OCI-LY1 (cell line): ENCODE data around the gene DLG1.

Experiments
- H2AFZ ChIP-seq: fragments of 200-600 bp; sonication (generic), shearing (Covaris generic); 2 replicates; pipeline ENCODE4 v1.6.0; 2014; ENCODE audit warnings: antibody characterized with exemption, mild to moderate bottlenecking, low read length
- H3F3A ChIP-seq: fragments of 200-600 bp; sonication (generic), shearing (Covaris generic); 2 replicates; pipeline ENCODE4 v1.6.0; 2014; ENCODE audit warnings: mild to moderate bottlenecking, antibody characterized with exemption, low read length, moderate library complexity; ENCODE audit not compliant: insufficient read depth
- H3K27ac ChIP-seq: fragments of 200-600 bp; sonication (generic); 2 replicates; pipeline ENCODE4 v1.5.1; 2014; ENCODE audit warnings: low read length, mixed run types, mild to moderate bottlenecking, low read depth; ENCODE audit not compliant: poor library complexity, severe bottlenecking
- H3K27me3 ChIP-seq: fragments of 200-600 bp; sonication (generic); 2 replicates; pipeline ENCODE4 v1.6.0; 2014; ENCODE audit warnings: antibody characterized with exemption, mild to moderate bottlenecking, low read length, moderate library complexity; ENCODE audit not compliant: insufficient read depth
- H3K36me3 ChIP-seq: fragments of 200-600 bp; sonication (generic); 2 replicates; pipeline ENCODE4 v1.6.1; 2014; ENCODE audit warnings: mild to moderate bottlenecking, antibody characterized with exemption, low read length, moderate library complexity, mixed read lengths; ENCODE audit not compliant: insufficient read depth
- H3K4me1 ChIP-seq: fragments of 200-600 bp; sonication (generic); 2 replicates; pipeline ENCODE4 v1.5.1; 2014; ENCODE audit warnings: mild to moderate bottlenecking, low read length, moderate library complexity; ENCODE audit not compliant: insufficient read depth, severe bottlenecking
- H3K4me2 ChIP-seq: fragments of 200-600 bp; sonication (generic), shearing (Covaris generic); 2 replicates; pipeline ENCODE4 v1.6.1; 2014; ENCODE audit warnings: low read length
- H3K4me3 ChIP-seq: fragments of 200-600 bp; sonication (generic); 2 replicates; pipeline ENCODE4 v1.5.1; 2014; ENCODE audit warnings: low read length, low read depth, mild to moderate bottlenecking, mixed read lengths; ENCODE audit not compliant: poor library complexity, severe bottlenecking
- H3K79me2 ChIP-seq: fragments of 200-600 bp; shearing (Covaris generic); 2 replicates; pipeline ENCODE4 v1.6.1; 2016; ENCODE audit warnings: mixed run types, low read length, mixed read lengths; ENCODE audit not compliant: insufficient read depth
- H3K9ac ChIP-seq: fragments of 200-600 bp; sonication (generic), shearing (Covaris generic); 2 replicates; pipeline ENCODE4 v1.6.1; 2014; ENCODE audit warnings: mild to moderate bottlenecking, low read length, mixed read lengths
- H3K9me2 ChIP-seq: fragments of 200-600 bp; sonication (generic), shearing (Covaris generic); 2 replicates; pipeline ENCODE4 v1.6.1; 2014; ENCODE audit warnings: low read depth, mild to moderate bottlenecking, low read length, mixed read lengths
- H3K9me3 ChIP-seq: fragments of 200-600 bp; shearing (Covaris generic); 2 replicates; pipeline ENCODE4 v1.6.1; 2014; ENCODE audit warnings: low read length, mixed read lengths
- H4K20me1 ChIP-seq: fragments of 200-600 bp; sonication (generic), shearing (Covaris generic); 2 replicates; pipeline ENCODE4 v1.6.0; 2016; ENCODE audit warnings: mild to moderate bottlenecking, low read length; ENCODE audit not compliant: insufficient read depth
- CTCF ChIP-seq: fragments of 200-600 bp; sonication (generic), shearing (Covaris generic); IDR thresholded peaks from 2 replicates; pipeline ENCODE4 v1.5.1; 2017; ENCODE audit warnings: mild to moderate bottlenecking, antibody characterized with exemption, low read length, moderate library complexity, mixed read lengths
- EZH2 ChIP-seq: fragments of 200-600 bp; sonication (generic), shearing (Covaris generic); IDR thresholded peaks from 2 replicates; pipeline ENCODE4 v1.8.0; 2017; ENCODE audit warnings: borderline replicate concordance, mixed run types, mild to moderate bottlenecking, antibody characterized with exemption, low read length, moderate library complexity, mixed read lengths

The DLG1 gene

GRCh38 chr3:197011780-197012539 lies 286.5 kb downstream of the DLG1 start:
- Histone ChIP-seq H3F3A (no peaks in the 10 kb centered on the region), H3K27me3 (peaks cover 41% of the 10 kb centered on the region), H3K4me1 (no peaks in the 10 kb centered on the region), H3K9me3 (no peaks in the 10 kb centered on the region), H2AFZ (no peak overlapping the region), H3K4me2 (no peak overlapping the region), H3K36me3 (no peaks in the 10 kb centered on the region), H4K20me1 (no peaks in the 10 kb centered on the region), H3K9me2 (no peaks in the 10 kb centered on the region), H3K79me2 (no peaks in the 10 kb centered on the region), H3K4me3 (no peak overlapping the region), H3K9ac (no peak overlapping the region), H3K27ac (no peak overlapping the region)
- no peak for TF ChIP-seq EZH2
- TF ChIP-seq CTCF, result no peak

GRCh38 chr3:197010556-197011351 lies 287.7 kb downstream of the DLG1 start:
- TF ChIP-seq EZH2 (no peak), CTCF (no peak)
- Histone ChIP-seq H3K4me2 (no peak overlapping the region), H2AFZ (no peak overlapping the region), H3K4me1 (no peaks in the 10 kb centered on the region), H4K20me1 (no peaks in the 10 kb centered on the region), H3K36me3 (no peaks in the 10 kb centered on the region), H3F3A (no peaks in the 10 kb centered on the region), H3K27me3 (peaks cover 39% of the 10 kb centered on the region), H3K9ac (no peak overlapping the region), H3K4me3 (no peak overlapping the region), H3K79me2 (no peaks in the 10 kb centered on the region), H3K9me2 (no peaks in the 10 kb centered on the region), H3K9me3 (no peaks in the 10 kb centered on the region), H3K27ac (no peak overlapping the region)

GRCh38 chr3:197009532-197010019 lies 288.8 kb downstream of the DLG1 start:
- Histone ChIP-seq H3K27me3 (peaks cover 36% of the 10 kb centered on the region), H3K9ac (no peak overlapping the region), H3K9me3 (no peaks in the 10 kb centered on the region), H3K79me2 (no peaks in the 10 kb centered on the region), H3K27ac (no peak overlapping the region), H3K4me3 (no peak overlapping the region), H3K4me2 (no peak overlapping the region), H4K20me1 (no peaks in the 10 kb centered on the region), H2AFZ (no peak overlapping the region), H3F3A (no peaks in the 10 kb centered on the region), H3K36me3 (no peaks in the 10 kb centered on the region), H3K9me2 (no peaks in the 10 kb centered on the region), H3K4me1 (no peaks in the 10 kb centered on the region)
- TF ChIP-seq CTCF, result no peak
- TF ChIP-seq EZH2, result no peak
